Measurements from ENCODE around the gene PTPRT. TPM values are rescaled to one million over a fixed set of nuclear protein-coding genes. Genes with fewer than 3 reads are reported as not detected.

PTPRT gene
- polyA plus RNA-seq, 4 donors = 0.43 to 1.1 (median 0.60) TPM

GRCh38 chr20:42747765-42748411, 441.8 kb downstream of the PTPRT start:
- no peak for DNase-seq (ENCODE audit: low read depth in 4 of 4, low spot score in 2 of 4)

DNA sequence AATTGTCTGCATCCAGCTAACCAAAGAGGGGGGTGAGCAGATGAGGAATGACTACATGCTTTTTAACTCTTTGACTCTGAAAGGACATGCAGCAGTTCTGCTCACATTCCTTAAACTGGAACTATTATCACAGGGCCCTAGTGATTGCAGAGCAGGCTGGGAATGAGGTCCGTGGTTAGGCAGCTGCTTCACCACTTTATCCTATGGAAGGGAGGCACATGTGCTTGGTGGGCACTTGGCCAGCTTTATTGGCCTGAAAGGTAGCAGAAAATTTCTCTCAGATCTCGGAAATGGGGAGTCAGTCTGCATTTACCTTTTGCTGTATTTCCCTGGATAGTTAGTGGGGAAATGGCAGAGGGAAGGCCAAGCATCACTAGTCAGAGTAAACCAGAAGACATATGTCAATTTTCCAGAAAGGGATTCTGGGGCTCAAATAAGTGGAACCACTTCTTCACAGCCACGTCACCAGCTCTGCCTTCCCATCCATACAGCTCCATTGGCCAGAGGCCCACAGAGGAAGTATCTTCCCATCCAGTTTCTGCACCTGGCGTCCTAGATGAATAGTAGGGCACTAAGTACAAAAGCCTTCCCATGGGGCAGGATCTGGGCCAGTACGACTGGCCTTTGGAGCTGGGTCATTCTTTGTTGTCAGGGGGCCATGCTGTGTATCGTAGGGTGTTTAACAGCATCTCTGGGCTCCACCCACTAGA, 444.8 kb downstream of the PTPRT start:
- DNase-seq (ENCODE audit: low read depth in 4 of 4, low spot score in 2 of 4) = no peak

DNA sequence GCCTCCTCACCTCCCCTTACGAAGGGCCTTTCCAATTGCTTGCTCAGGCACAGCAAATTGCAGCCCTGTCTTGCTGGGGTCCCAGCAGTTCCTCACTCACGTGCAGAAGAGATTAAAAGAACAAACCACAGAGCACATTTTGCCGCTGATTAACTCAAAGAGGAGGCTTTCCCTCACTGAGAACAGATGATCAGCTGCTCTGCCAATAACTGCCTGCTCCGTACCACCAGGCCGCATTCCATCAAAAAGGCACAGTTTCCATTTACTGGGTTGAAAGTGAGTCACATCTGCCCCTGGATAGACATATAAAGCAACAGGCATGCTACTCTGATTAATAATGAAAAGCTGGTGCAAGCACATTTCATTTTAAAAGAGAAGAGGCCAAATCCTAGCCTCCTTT, 446.8 kb downstream of the PTPRT start:
- no peak for DNase-seq (ENCODE audit: low read depth in 4 of 4, low spot score in 2 of 4)

DNA sequence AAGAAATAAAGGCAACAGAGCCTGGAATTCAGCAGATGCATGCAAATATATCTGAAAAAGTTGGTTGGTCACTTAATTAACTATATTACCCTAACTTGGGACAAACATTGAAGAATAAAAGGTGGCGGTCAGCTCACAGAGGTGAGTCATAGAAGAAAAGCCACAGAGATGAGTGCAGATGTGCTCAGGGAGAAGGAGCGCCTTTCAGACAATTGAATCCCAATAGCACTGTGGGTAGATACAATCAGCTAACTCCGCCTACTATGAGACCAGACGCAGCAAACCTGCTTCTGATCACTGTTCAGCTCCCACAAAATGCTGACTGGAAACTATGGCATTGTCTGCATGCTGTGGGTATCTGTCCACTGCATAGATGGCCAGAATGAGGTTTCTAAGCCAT, 447.8 kb downstream of the PTPRT start:
- DNase-seq (ENCODE audit: low read depth in 4 of 4, low spot score in 2 of 4) = no peak

DNA sequence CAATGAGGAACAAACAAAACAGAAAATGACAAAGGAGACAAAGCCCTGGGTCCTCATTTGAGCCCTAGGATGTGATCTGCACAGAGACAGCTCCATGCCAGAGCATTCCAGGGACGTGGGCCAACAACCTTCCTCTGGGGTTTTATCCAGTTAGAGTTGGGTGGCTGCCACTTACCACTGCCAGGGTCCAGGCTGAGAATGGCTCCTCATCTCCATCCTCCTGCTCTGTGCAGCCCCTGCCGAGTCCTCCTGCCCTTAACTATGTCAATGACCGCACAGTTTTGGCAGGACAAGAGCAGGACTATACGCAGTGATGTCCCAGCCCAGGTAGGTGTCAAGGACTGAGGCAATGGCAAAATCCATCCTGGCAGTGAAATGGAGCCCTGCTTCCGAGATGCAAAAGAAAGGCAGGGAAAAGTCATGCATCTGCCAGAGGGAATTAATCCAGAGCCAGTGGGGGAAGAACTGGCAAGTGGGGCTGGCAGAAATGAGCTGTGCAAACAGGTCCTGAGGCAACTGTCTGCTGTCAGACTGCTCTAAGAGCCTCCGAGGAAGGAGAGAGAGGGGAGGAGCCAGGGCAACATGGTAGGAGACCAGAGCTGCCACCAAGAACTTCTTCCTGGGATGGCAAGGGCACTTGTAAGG, 449.4 kb downstream of the PTPRT start:
- DNase-seq (ENCODE audit: low read depth in 4 of 4, low spot score in 2 of 4) = no peak

DNA sequence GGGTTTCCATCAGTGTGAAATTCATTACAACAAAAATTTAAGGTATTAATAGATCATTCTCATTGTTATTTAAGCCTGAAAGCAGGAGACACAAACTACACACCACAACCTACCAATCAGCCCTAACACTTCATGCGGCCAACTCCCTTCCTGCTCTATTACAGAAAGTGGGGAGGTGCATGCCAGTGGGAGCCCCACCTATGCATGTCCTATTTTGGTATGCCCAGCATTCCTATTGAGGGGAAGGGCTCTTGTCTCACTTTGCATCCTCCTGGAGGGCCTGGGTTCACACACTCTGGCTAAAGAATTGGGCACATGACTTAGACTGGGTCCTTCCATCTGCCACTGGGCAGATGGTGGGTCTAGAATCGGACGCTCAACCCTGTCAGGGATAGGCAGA, 450.0 kb downstream of the PTPRT start:
- DNase-seq (ENCODE audit: low read depth in 4 of 4, low spot score in 2 of 4) = no peak

GRCh38 chr20:42735539-42735938, 454.2 kb downstream of the PTPRT start:
- DNase-seq (ENCODE audit: low read depth in 4 of 4, low spot score in 2 of 4) = no peak

DNA sequence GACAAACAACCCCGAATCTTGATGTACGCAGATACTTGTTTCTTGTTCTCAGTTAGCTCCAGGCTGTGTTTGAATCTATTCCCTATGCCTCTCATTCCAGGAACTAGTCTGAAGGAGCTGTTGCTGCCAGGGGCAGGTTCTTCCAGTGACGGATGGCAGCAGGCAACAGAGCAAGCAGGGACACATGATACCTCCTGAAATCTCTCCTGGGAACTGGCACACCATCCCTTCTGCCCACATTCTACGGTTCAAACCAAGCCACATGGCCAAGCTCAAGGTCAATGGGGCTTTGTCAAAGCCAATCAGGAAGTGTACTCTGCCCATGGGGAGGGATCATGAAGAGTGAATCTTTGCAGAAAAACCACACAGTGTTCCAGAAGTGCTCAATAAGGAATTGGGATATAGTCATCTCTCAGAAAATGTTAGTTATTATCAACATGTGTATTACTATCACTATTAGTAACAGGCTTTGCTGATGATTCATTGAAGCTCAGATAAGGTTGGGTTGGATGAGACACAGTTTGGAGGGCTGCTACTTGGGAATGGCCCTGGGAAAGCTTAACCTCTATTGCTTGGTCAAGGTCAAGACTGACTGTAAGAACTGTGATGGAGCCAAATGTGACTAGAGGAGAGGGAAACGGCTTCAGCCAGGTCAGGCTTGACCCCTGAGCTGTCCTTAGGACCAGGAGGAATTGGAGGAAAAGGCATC, 454.9 kb downstream of the PTPRT start:
- no peak for DNase-seq (ENCODE audit: low read depth in 4 of 4, low spot score in 2 of 4)

GRCh38 chr20:42721923-42722322, 467.8 kb downstream of the PTPRT start:
- DNase-seq (ENCODE audit: low read depth in 4 of 4, low spot score in 2 of 4) = no peak

- no peak for DNase-seq (ENCODE audit: low read depth in 4 of 4, low spot score in 2 of 4)
Measured at GRCh38 chr20:42714298-42715141, 475.2 kb downstream of the PTPRT start.

- no peak for DNase-seq (ENCODE audit: low read depth in 4 of 4, low spot score in 2 of 4)
Measured at GRCh38 chr20:42708266-42708665, 481.4 kb downstream of the PTPRT start.

DNA sequence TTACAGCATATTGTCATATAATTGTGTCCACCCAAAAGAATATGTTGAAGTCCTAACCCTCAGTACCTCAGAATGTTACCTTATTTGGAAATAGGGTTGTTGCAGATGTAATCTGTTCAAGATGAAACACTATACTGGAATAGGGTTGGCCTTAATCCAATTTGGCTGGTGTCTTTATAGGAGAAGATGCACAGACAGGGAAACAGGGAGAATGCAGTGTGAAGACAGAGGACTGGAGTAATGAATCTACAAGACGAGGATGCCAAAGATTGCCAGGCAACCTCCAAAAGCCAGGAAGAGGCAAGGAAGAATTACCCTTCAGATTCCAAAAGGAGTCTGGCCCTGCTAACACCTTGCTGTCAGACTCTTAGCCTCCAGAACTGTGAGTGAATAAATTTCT, 482.9 kb downstream of the PTPRT start:
- DNase-seq (ENCODE audit: low read depth in 4 of 4, low spot score in 2 of 4) = no peak

DNA sequence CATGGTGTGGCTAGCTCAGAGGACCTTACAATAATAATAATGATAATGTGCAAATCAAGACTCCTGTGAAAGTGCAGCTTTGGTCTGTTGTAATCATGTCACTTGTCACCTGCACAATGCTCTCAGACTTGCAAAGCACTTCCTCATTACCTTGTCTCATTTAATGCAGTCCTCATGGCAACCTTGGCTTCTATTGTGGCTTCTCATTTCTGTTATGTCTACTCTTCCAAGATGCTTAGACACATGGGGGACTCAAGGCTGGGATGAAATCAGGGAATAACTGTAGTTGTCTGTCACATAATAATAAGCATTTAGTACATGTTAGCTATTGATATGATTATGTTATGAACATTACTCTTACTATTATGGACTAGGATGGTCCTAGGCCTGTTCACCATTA, 484.2 kb downstream of the PTPRT start:
- no peak for DNase-seq (ENCODE audit: low read depth in 4 of 4, low spot score in 2 of 4)

GRCh38 chr20:42703744-42704143, 486.0 kb downstream of the PTPRT start:
- DNase-seq (ENCODE audit: low read depth in 4 of 4, low spot score in 2 of 4) = no peak

DNA sequence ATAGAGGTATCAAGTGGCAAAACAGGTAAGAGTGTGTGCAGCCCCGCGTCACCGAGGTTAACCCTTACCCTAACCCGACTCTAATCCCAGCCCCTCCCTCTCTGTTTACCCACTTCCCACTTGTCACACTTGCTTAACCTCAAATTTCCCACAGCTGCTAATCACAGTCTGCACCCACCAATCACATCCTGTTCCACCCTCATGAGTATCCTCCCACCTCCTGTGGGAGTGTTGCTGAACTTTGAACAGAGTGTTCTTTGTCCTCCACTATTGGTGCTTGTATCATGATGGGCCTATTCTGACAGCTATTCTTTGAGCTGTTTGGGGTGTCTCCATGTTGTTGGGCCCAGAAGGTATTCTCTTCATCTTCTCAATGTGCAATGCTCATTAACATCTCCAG, 487.8 kb downstream of the PTPRT start:
- no peak for DNase-seq (ENCODE audit: low read depth in 4 of 4, low spot score in 2 of 4)

DNA sequence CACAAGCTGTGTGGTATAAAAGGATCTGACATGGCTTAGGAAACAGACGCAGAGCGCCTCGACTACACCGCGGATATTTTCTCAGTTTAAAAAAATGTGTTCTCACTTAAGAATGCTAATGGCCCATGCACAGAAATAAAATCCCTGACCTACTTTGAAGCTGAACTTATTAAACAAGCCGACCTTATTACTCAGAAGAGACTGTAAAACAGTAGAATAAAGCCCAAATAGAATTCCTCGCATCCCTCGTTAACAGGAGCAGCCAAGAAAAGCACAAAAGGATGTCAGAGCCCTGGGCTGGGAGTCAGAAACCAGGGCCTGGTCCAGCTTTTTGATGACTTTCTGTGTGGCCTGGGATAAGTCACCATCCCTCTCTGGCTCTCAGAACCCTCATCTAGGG, 489.3 kb downstream of the PTPRT start:
- no peak for DNase-seq (ENCODE audit: low read depth in 4 of 4, low spot score in 2 of 4)

- no peak for DNase-seq (ENCODE audit: low read depth in 4 of 4, low spot score in 2 of 4)
Measured at GRCh38 chr20:42697962-42698361, 491.7 kb downstream of the PTPRT start.

DNA sequence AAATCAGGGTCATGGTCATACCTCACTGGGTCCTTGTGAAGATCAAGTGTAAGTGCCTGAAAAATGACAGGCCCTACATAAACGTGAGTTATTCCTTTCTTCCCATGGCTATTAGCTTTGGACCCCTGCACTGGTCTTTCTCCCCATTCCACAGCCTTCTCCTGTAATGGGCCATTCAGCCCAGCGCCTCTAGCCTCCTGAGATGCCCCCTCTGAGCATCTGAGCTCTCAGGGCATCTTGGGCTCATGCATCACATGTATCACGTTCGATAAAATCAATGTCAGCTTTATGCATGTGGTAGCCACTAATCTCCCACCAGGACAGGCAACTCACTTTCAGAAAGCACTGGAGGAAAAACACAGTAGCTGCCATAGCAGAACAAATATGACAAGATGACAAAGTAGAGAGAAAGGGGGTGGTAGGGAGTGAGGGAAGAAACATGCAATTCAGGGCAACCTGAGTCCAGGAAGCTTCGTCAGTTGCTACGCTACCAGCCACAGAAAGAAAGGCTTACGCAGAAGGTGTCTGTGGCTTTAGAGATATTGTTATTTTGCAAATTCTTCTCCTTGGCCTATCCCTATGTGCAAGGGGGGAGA, 498.8 kb downstream of the PTPRT start:
- DNase-seq (ENCODE audit: low read depth in 4 of 4, low spot score in 2 of 4) = no peak

GRCh38 chr20:42688576-42688975, 501.1 kb downstream of the PTPRT start:
- peak in 3 of 4 donors; percentile 3 to 28 (median 14) for DNase-seq (ENCODE audit: low read depth in 4 of 4, low spot score in 2 of 4)

DNA sequence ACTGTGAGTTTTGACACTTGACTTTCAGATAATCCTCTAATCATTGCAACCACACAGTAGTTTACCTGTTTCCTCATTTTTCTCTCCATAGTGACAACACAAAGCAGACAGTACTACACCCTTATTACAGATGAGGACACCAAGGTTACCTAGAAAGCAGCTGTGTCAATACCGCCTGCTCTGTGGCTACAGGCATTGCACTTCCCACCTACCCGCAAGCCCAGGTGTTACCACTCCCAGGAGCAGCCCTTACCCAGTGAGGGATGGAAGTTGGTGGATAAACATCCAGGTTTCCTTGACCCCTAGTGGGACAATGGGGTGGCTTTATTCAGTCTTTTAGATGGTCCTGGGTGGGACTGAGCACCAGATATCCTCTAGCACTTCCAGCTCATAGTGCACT, 503.6 kb downstream of the PTPRT start:
- DNase-seq (ENCODE audit: low read depth in 4 of 4, low spot score in 2 of 4) = no peak
